ENCODE data around the gene AP5Z1.

Gene AP5Z1

GRCh38 chr7:4753598-4754432, 21.6 kb upstream of the AP5Z1 start:
- FAIRE-seq (no peak), DNase-seq (ENCODE audit: insufficient read length, low spot score) (peak; percentile 97)
- no peak for TF ChIP-seq POLR2A (IDR thresholded peaks at IDR 0.05; ENCODE audit: low read depth, low read length)

DNA sequence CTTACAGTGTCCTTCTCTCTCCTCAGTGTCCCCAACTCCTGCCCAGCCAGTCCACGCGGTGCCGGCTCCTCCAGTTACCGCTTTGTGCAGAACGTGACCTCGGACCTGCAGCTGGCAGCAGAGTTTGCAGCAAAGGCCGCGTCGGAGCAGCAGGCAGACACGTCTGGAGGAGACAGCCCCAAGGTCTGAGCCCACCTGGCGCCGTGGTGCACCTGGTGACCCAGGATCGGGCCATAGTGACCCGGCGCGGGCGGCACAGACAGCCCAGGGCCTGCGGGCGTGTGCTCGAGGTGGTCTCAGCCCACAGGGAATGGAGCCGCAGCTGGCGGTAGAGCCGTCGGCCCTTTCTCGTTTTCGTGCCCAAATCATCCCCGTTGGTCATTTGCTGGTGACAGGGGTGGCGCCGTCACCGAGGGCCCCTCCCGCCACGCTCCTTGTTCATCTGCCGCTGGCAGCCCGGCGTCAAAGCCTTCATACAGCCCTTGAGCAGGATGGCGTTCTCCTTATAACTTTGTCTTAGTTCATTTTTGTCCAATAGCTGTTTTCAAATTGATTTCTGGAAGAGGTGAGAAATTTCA, 20.9 kb upstream of the AP5Z1 start:
- no peak for TF ChIP-seq POLR2A (IDR thresholded peaks at IDR 0.05; ENCODE audit: low read depth, low read length)
- DNase-seq (ENCODE audit: insufficient read length, low spot score) (no peak), FAIRE-seq (no peak)

DNA sequence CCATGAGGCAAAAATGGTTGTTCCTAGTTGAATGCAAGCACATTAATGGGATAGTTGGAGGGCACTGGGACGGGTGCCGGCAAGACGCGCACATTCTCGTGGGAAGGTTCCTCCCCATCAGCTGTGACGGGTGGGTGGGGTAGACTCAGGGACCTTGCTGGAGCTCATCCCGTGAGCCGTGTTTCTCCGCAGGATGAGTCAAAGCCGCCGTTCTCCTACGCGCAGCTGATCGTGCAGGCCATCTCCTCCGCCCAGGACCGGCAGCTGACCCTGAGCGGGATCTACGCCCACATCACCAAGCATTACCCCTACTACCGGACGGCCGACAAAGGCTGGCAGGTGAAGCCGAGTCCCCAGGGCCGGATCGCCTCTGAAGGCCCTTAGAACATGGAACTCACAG, 20.4 kb upstream of the AP5Z1 start:
- TF ChIP-seq POLR2A (IDR thresholded peaks at IDR 0.05; ENCODE audit: low read depth, low read length), result no peak
- no peak for FAIRE-seq
- DNase-seq (ENCODE audit: insufficient read length, low spot score), result no peak

DNA sequence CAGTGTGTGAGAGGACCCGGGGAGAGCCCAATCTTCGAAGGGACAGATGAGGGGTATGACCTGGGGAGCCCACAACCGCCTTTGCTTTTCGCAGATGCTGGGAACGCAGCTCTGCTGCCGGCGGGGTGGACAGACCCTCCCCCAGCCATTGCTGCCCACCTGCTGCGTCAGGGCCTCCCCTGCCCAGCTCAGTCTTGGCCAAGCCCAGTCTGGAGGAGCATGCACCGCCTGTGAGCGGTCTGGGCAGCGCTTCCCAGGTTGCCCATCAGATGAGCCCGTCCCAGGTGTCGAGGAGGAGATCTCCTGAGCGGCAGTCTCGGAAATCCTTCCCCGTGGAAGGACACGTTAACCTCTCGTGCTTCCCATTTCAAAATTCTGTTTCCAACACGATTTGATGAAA, 17.3 kb upstream of the AP5Z1 start:
- TF ChIP-seq POLR2A (IDR thresholded peaks at IDR 0.05; ENCODE audit: low read depth, low read length), result no peak
- DNase-seq (ENCODE audit: insufficient read length, low spot score) (no peak), FAIRE-seq (no peak)

DNA sequence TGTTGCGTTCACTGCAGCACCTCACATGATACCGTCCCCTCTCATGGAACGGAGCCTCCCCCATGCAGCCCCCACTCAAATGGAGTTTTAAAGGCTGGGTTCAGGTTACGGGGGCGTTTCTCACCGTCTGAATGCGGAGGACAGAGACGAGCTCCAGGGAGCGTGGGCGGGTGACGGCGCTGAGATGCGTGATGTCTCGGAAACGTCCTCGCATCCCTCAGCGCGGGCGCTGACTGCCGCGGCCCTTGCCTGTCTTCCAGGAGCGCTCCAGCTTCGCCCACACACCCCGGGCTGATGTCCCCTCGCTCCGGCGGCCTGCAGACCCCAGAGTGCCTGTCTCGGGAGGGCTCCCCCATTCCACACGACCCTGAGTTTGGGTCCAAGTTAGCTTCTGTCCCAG, 16.6 kb upstream of the AP5Z1 start:
- no peak for TF ChIP-seq POLR2A (IDR thresholded peaks at IDR 0.05; ENCODE audit: low read depth, low read length)
- no peak for DNase-seq (ENCODE audit: insufficient read length, low spot score)
- FAIRE-seq, result no peak

GRCh38 chr7:4759211-4759610, 16.2 kb upstream of the AP5Z1 start:
- TF ChIP-seq POLR2A (IDR thresholded peaks at IDR 0.05; ENCODE audit: low read depth, low read length), result no peak
- DNase-seq (ENCODE audit: insufficient read length, low spot score) (no peak), FAIRE-seq (no peak)

DNA sequence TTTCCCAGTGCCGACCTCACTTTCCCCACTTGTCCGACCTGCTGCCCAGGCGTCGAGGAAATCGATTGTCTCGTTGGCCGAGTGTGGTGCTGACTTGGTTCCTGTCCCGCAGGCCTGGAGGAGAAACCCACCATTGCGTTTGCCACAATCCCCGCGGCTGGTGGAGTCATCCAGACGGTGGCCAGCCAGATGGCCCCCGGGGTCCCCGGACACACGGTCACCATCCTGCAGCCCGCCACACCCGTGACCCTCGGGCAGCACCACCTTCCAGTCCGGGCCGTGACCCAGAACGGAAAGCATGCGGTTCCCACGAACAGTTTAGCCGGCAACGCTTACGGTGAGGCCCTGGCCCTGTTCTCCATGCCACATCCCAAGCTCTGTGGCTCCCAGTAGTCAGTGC, 14.5 kb upstream of the AP5Z1 start:
- TF ChIP-seq POLR2A (IDR thresholded peaks at IDR 0.05; ENCODE audit: low read depth, low read length), result no peak
- no peak for DNase-seq (ENCODE audit: insufficient read length, low spot score)
- no peak for FAIRE-seq

DNA sequence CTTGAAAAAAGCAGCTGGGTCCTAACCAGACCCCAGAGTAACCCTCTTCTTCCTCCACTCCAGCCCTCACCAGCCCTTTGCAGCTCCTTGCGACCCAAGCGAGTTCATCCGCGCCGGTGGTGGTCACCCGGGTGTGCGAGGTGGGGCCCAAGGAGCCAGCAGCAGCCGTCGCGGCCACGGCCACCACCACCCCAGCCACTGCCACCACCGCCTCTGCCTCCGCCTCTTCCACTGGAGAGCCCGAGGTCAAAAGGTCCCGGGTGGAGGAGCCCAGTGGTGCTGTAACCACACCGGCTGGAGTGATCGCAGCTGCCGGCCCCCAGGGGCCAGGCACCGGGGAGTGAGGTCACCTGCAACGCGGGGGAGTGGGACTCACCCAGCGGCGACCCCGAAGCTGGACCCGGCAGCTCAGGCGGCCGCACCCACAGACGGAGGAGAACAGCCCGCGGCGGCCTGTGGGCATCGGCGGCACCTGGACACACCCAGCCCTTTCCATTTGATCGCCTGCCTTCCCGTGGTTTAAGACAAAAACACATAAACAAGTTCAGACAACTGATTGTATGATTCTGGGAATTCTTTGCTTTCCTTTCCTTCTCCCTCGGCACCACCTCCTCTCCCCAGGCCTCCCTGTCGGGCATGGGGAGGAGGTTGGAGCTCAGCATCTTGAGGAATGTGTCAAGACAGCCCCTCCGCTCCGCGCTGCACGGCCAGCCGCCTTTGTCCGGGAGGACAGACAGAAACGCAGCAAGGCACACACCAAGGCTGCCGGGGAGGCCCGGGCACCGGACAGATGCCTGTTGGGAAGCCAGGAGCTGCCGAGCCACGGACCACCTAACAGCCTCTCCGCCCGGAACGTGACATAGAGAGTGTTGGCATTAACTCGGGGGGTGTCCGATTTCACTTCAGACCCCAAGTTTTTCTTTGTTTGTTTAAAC, 13.0 kb upstream of the AP5Z1 start:
- no peak for TF ChIP-seq POLR2A (IDR thresholded peaks at IDR 0.05; ENCODE audit: low read depth, low read length)
- FAIRE-seq (no peak), DNase-seq (ENCODE audit: insufficient read length, low spot score) (no peak)

- FAIRE-seq (no peak), DNase-seq (ENCODE audit: insufficient read length, low spot score) (no peak)
- no peak for TF ChIP-seq POLR2A (IDR thresholded peaks at IDR 0.05; ENCODE audit: low read depth, low read length)
These were observed 12.2 kb upstream of the AP5Z1 start for GRCh38 chr7:4763091-4763793.

DNA sequence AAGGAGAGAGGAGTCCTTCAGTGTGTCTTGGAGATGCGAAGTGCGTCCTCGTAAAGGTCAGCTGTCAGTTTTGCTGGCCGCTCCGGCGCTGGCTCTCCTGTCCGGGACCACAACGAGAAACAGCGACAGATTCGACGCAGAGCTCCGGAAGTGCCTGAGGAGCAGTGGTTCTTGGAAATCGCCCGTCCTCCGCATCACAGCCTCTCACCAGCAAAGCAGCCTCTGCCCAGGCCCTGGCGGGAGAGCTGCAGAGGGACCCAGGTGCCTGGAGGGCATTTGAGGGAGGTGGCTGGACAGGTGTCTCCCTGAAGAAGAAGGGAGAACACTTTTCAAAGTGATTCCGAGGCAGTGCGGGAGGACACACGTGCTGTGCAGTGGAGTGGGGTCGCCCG, 11.6 kb upstream of the AP5Z1 start:
- TF ChIP-seq POLR2A (IDR thresholded peaks at IDR 0.05; ENCODE audit: low read depth, low read length), result no peak
- no peak for DNase-seq (ENCODE audit: insufficient read length, low spot score)
- no peak for FAIRE-seq

- FAIRE-seq, result no peak
- no peak for DNase-seq (ENCODE audit: insufficient read length, low spot score)
- TF ChIP-seq POLR2A (IDR thresholded peaks at IDR 0.05; ENCODE audit: low read depth, low read length), result no peak
These were observed 10.9 kb upstream of the AP5Z1 start for GRCh38 chr7:4764402-4765007.

- no peak for FAIRE-seq
- DNase-seq (ENCODE audit: insufficient read length, low spot score), result no peak
- no peak for TF ChIP-seq POLR2A (IDR thresholded peaks at IDR 0.05; ENCODE audit: low read depth, low read length)
These were observed 9.5 kb upstream of the AP5Z1 start for GRCh38 chr7:4765776-4766490.
